Measurements from ENCODE around the gene SLC38A1. TPM values are rescaled to one million over a fixed set of nuclear protein-coding genes. Genes with fewer than 3 reads are reported as not detected.

The SLC38A1 gene
- total RNA-seq, 4 donors from 2014 or later: 237 to 472 (median 339) TPM

DNA sequence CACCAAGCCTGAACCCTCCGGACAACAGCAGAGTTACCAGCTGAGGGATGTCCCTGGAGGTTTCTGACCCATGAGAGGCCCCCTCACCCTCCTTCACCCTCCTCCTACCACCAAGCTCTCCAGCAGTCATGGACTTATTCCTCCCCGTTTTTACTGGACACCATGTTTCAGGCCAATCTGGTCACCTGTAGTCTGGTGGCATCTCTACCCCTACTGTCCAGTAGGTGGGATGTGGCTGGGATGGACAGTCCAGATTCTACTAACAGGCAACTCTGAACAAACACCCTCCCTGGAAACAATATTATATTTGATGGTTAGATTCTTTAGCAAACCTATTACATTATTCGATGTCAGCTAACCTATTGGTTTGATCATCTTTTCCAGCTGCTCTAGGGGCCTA is 83.2 kb downstream of the SLC38A1 start:
- intact Hi-C loops (cut with DNase I; ENCODE audit: low total_unique reads) (no loop called here), in situ Hi-C loops (cut with MboI; ENCODE audit: low sequenced_read_pairs in 4 of 4) (no loop called here)
- ATAC-seq (no peak), DNase-seq (no peak)
- Histone ChIP-seq H3K9me3 (no peaks in the 10 kb centered on the region), H3K36me3 (no peaks in the 10 kb centered on the region), H3K4me3 (no peak overlapping the region), H3K4me1 (peaks cover 0 to 18% of the 10 kb centered on the region in 2 donors), H3K27ac (no peak overlapping the region), H3K27me3 (no peaks in the 10 kb centered on the region)
- TF ChIP-seq POLR2A (IDR thresholded peaks at IDR 0.05): no peak

DNA sequence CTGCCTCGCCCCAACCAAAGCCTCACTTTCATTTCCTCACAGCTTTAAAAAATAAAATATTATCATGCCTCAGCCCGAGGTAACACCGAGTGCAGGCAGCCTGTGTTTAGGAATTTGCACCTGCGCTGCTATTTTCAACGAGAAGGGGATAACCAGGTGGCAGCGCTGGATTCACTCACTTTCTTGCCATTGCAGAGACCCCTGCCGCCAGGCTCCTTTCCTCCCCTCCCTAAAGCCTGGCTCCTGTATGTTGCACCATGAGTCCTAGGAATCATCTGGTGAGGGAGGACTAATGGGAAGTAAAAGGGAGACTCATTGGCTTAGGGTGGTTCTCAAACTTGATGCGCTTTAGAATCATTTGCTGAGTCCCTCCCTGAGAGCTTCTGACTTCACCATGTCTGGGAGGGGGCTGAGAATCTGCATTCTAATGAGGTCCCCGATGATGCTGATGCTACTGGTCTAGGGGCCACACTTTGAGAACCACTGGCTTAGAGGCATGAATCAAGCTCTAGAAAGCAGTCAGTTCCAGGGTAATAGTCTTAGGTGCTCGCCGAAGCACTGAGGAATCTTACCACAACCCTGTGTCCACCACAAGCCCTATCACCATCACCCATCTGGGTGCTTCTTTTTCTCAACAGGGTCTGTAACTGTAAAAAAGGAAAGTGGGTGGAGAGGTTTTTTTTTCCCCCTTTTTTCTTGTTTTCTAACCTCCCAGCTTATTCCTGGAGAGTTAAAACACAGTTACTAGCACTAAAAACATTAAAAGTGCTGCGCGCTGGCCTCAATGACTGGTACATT is 83.8 kb downstream of the SLC38A1 start:
- peaks cover 0 to 18% of the 10 kb centered on the region in 2 donors for H3K4me1 ChIP-seq
- in situ Hi-C loops (cut with MboI; ENCODE audit: low sequenced_read_pairs in 4 of 4): no loop called here
- no peak overlapping the region for H3K27ac ChIP-seq
- H3K27me3 ChIP-seq: no peaks in the 10 kb centered on the region
- no peaks in the 10 kb centered on the region for H3K9me3 ChIP-seq
- intact Hi-C loops (cut with DNase I; ENCODE audit: low total_unique reads): no loop called here
- DNase-seq (no peak), ATAC-seq (no peak)
- no peaks in the 10 kb centered on the region for H3K36me3 ChIP-seq
- H3K4me3 ChIP-seq: no peak overlapping the region
- TF ChIP-seq, protein P1, sequence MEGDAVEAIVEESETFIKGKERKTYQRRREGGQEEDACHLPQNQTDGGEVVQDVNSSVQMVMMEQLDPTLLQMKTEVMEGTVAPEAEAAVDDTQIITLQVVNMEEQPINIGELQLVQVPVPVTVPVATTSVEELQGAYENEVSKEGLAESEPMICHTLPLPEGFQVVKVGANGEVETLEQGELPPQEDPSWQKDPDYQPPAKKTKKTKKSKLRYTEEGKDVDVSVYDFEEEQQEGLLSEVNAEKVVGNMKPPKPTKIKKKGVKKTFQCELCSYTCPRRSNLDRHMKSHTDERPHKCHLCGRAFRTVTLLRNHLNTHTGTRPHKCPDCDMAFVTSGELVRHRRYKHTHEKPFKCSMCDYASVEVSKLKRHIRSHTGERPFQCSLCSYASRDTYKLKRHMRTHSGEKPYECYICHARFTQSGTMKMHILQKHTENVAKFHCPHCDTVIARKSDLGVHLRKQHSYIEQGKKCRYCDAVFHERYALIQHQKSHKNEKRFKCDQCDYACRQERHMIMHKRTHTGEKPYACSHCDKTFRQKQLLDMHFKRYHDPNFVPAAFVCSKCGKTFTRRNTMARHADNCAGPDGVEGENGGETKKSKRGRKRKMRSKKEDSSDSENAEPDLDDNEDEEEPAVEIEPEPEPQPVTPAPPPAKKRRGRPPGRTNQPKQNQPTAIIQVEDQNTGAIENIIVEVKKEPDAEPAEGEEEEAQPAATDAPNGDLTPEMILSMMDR (IDR thresholded peaks at IDR 0.05 in 4 of 5, conservative IDR thresholded peaks at IDR 0.05 in 1 of 5): no peak
- TF ChIP-seq POLR2A (IDR thresholded peaks at IDR 0.05): no peak

DNA sequence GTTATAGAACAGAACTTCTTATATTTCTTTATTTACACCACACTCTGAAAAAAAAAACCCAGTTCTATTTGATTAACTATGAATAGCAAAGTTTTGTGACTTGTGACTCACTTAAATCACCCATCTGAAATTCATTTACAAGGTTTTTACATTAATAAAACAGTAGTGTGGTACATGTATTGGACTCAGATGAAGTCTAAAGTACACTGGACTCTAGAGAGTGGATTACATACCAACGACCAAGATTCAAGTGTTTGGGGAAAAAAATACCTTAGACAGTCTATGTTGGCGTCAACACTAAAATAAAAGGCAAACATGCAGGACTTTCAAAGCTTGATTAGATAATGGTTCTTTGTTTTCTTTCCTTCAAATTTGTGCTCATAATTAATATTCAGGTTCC is 85.7 kb downstream of the SLC38A1 start:
- DNase-seq (no peak), ATAC-seq (no peak)
- TF ChIP-seq, protein P1 (IDR thresholded peaks at IDR 0.05 in 4 of 5, conservative IDR thresholded peaks at IDR 0.05 in 1 of 5): no peak
- TF ChIP-seq POLR2A (IDR thresholded peaks at IDR 0.05): no peak
- no peaks in the 10 kb centered on the region for H3K27me3 ChIP-seq
- in situ Hi-C loops (cut with MboI; ENCODE audit: low sequenced_read_pairs in 4 of 4): no loop called here
- H3K9me3 ChIP-seq: no peaks in the 10 kb centered on the region
- no peaks in the 10 kb centered on the region for H3K36me3 ChIP-seq
- no peak overlapping the region for H3K27ac ChIP-seq
- intact Hi-C loops (cut with DNase I; ENCODE audit: low total_unique reads): no loop called here
- peaks cover 0 to 15% of the 10 kb centered on the region in 2 donors for H3K4me1 ChIP-seq
- no peak overlapping the region for H3K4me3 ChIP-seq

DNA sequence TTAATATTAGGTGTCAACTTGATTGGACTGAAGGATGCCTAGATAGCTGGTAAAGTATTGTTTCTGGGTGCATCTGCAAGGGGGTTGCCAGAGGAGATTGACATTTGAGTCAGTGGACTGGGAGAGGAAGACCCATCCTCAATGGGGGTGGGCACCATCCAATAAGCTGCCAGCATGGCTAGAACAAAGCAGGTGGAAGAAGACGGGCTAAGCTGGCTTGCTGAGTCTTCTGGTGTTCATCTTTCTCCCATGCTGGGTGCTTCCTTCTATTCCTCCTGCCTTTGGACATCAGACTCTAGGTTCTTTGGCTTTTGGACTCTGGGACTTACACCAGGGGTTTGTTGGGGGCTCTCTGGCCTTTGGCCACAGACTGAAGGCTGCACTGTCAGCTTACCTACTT is 87.4 kb downstream of the SLC38A1 start:
- intact Hi-C loops (cut with DNase I; ENCODE audit: low total_unique reads): no loop called here
- ATAC-seq: no peak
- H3K4me1 ChIP-seq: no peaks in the 10 kb centered on the region

DNA sequence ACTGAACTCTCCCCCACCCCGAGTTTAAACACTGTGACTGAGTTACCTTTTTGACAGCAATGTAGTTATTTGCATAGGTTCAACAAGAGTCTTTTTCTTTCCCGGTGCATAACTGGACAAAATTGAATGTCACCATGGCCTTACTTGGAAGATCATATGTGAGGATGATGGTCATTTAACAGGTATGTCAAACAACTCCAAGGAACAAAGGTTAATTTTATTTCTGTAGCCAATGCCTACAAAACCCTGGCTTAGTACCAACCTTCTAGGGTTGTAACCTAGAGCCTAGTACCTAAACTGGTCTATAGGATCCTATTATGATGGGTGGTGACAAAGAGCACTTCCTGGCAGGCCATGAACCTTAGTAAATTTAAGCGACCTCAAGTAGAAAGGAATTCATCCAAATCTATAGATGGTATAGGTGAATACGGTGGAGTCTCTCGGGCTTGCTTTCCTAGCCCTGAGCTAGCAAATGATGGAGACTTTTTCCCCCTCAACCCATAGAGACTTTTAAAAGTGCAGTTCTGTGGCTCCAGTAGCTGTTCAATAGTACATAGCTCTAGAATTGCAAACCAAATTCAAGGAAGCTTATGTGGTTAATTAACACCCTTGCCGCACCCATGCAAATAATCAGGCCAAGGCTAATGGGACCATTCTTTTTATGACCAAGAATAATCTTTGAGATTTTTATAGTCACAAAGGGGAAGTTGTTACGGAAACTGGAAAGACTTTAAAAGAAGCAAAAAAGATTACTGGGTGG is 89.0 kb downstream of the SLC38A1 start:
- H3K4me3 ChIP-seq: no peak overlapping the region
- H3K27me3 ChIP-seq: no peaks in the 10 kb centered on the region
- DNase-seq: no peak
- TF ChIP-seq, protein P1 (IDR thresholded peaks at IDR 0.05 in 4 of 5, conservative IDR thresholded peaks at IDR 0.05 in 1 of 5): no peak
- TF ChIP-seq POLR2A (IDR thresholded peaks at IDR 0.05): no peak
- H3K27ac ChIP-seq: no peak overlapping the region
- no peaks in the 10 kb centered on the region for H3K36me3 ChIP-seq
- in situ Hi-C loops (cut with MboI; ENCODE audit: low sequenced_read_pairs in 4 of 4) (no loop called here), intact Hi-C loops (cut with DNase I; ENCODE audit: low total_unique reads) (no loop called here)
- H3K9me3 ChIP-seq: no peaks in the 10 kb centered on the region
- no peaks in the 10 kb centered on the region for H3K4me1 ChIP-seq
- ATAC-seq: no peak

More for the DNA sequence above, 87.4 kb downstream of the SLC38A1 start:
- DNase-seq: no peak
- Histone ChIP-seq H3K27me3 (no peaks in the 10 kb centered on the region), H3K9me3 (no peaks in the 10 kb centered on the region), H3K4me3 (no peak overlapping the region), H3K36me3 (no peaks in the 10 kb centered on the region), H3K27ac (no peak overlapping the region)
- in situ Hi-C loops (cut with MboI; ENCODE audit: low sequenced_read_pairs in 4 of 4): no loop called here
- TF ChIP-seq, protein P1 (IDR thresholded peaks at IDR 0.05 in 4 of 5, conservative IDR thresholded peaks at IDR 0.05 in 1 of 5): no peak
- no peak for TF ChIP-seq POLR2A (IDR thresholded peaks at IDR 0.05)
